NB4 (cell line): ENCODE data around the gene SLPI.

Source experiments
- MAX ChIP-seq: IDR thresholded peaks from 2 replicates; pipeline ENCODE4 v1.6.1; 2011; ENCODE audit warnings: low read depth, low read length
- POLR2A ChIP-seq: IDR thresholded peaks from 2 replicates; pipeline ENCODE4 v1.6.1; 2011; ENCODE audit warnings: mild to moderate bottlenecking; ENCODE audit not compliant: insufficient read length; ENCODE audit errors: extremely low read depth
- TF ChIP-seq, protein P1 (sequence below): IDR thresholded peaks from one replicate; pipeline ENCODE4 v1.5.1; 2012; ENCODE audit warnings: low read depth, low read length

DNA sequence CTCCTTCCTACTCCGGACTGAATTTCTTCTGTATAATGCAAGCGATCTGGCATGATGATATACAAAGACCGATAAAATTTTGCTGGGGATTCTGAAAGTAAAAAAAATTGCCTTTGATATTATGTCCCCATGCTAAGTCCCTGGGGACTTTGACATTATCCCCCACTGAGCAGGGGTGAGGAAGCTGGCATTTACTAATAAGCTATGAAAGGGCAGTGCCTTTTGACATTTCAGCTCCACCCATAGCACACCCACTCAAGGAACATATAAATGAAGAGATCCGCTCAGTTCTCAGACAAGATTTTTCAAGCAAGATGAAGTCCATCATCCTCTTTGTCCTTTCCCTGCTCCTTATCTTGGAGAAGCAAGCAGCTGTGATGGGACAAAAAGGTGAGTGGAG lies 33.3 kb downstream of the SLPI start, which contains the start of gene SEMG2:
- TF ChIP-seq MAX = no peak
- TF ChIP-seq, protein P1, sequence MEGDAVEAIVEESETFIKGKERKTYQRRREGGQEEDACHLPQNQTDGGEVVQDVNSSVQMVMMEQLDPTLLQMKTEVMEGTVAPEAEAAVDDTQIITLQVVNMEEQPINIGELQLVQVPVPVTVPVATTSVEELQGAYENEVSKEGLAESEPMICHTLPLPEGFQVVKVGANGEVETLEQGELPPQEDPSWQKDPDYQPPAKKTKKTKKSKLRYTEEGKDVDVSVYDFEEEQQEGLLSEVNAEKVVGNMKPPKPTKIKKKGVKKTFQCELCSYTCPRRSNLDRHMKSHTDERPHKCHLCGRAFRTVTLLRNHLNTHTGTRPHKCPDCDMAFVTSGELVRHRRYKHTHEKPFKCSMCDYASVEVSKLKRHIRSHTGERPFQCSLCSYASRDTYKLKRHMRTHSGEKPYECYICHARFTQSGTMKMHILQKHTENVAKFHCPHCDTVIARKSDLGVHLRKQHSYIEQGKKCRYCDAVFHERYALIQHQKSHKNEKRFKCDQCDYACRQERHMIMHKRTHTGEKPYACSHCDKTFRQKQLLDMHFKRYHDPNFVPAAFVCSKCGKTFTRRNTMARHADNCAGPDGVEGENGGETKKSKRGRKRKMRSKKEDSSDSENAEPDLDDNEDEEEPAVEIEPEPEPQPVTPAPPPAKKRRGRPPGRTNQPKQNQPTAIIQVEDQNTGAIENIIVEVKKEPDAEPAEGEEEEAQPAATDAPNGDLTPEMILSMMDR = no peak
- TF ChIP-seq POLR2A = no peak
